Effector memory CD8-positive, alpha-beta T cell (primary cell): Measurements from ENCODE around the gene OSBPL9.
"Not testable (repeated sequence)": the region's sequence is repeated elsewhere in the genome, so short reads cannot be mapped to it uniquely, and the experiment has no call there.

Experiments
- ATAC-seq: fragments of 150-1000 bp; cut with Tn5 transposase; replicated peaks from 2 replicates; pipeline ENCODE4 v1.10.0; 2021; ENCODE audit warnings: mild to moderate bottlenecking, moderate library complexity
- DNase-seq, 3 experiments: peaks; one replicate each; pipeline ENCODE4 v3.0.0; 2021
- H3K27ac Mint-ChIP-seq, 2 donors: one replicate each; pipeline ENCODE4 v1.8.0; 2022; ENCODE audit warnings: mild to moderate bottlenecking in 2 of 2, mixed read lengths in 2 of 2, moderate library complexity in 2 of 2
- H3K27me3 Mint-ChIP-seq, 2 donors: one replicate each; pipeline ENCODE4 v1.8.0; 2022; ENCODE audit warnings: mixed read lengths in 2 of 2
- H3K36me3 Mint-ChIP-seq: one replicate; pipeline ENCODE4 v1.8.0; 2022; ENCODE audit warnings: mild to moderate bottlenecking, moderate library complexity, mixed read lengths; ENCODE audit not compliant: insufficient read depth
- H3K4me1 Mint-ChIP-seq, 2 donors: one replicate each; pipeline ENCODE4 v1.8.0; 2022; ENCODE audit warnings: low read depth in 2 of 2, mixed read lengths in 2 of 2
- H3K4me3 Mint-ChIP-seq, 2 donors: one replicate each; pipeline ENCODE4 v1.8.0; 2022; ENCODE audit warnings: mild to moderate bottlenecking in 2 of 2, mixed read lengths in 2 of 2, moderate library complexity in 2 of 2
- H3K9me3 Mint-ChIP-seq, 2 donors: one replicate each; pipeline ENCODE4 v1.8.0; 2022; ENCODE audit warnings: mixed read lengths in 2 of 2

The OSBPL9 gene

DNA sequence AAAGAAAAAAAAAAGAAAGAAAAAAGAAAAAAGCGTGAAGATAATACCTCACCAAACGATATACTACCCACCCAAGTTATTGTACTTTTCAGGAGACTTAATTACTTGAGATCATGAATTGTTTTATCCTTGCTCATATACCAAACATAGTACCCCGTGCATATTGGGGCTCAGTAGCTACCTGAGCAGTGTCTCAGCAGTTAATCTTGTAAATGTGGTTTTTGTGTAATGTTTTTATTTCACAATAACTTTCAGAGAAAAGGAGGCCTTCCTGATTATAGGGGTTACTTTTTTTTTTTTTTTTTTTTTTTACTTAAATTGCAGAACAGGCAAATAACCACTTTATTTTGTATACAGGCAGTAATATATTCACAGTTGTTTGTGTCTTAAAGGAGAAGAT is 80.3 kb downstream of the OSBPL9 start:
- H3K4me3 Mint-ChIP-seq, result no peak overlapping the region
- H3K4me1 Mint-ChIP-seq, result peaks cover 2 to 24% of the 10 kb centered on the region in 2 donors
- no peak overlapping the region for H3K27ac Mint-ChIP-seq
- H3K36me3 Mint-ChIP-seq, result no peaks in the 10 kb centered on the region
- DNase-seq (no peak), ATAC-seq (no peak)
- no peaks in the 10 kb centered on the region for H3K27me3 Mint-ChIP-seq
- H3K9me3 Mint-ChIP-seq, result no peaks in the 10 kb centered on the region

DNA sequence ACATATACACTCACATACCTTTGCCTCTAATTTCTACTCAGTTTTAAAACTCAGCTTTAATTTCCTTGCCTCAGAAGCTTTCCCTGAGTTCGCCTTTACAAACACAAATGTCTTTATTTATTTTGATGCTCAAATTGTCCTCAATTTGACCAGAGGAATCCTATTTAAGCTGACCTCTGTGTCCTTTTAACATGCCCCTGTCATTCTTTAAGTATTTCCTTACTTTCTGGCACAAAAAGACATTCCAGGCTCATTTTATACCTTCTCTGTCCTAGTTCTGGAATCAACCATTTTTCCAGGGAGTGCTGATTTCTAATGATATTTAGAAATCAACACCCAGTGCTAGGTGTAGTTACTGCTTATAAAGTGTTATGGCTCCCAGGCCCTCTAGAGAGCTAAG is 82.5 kb downstream of the OSBPL9 start:
- Mint-ChIP-seq H3K27me3 (no peaks in the 10 kb centered on the region), H3K36me3 (no peaks in the 10 kb centered on the region), H3K4me3 (no peak overlapping the region), H3K27ac (peak overlapping the region in 1 of 2 donors; percentile 26), H3K4me1 (peaks cover 2 to 34% of the 10 kb centered on the region in 2 donors), H3K9me3 (no peaks in the 10 kb centered on the region)
- DNase-seq (no peak), ATAC-seq (no peak)

DNA sequence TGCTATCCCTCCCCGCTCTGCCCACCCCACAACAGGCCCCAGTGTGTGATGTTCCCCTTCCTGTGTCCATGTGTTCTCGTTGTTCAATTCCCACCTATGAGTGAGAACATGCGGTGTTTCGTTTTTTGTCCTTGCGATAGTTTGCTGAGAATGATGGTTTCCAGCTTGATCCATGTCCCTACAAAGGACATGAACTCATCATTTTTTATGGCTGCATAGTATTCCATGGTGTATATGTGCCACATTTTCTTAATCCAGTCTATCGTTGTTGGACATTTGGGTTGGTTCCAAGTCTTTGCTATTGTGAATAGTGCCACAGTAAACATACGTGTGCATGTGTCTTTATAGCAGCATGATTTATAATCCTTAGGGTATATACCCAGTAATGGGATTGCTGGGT is 84.9 kb downstream of the OSBPL9 start:
- H3K27me3 Mint-ChIP-seq, H3K27ac Mint-ChIP-seq, H3K4me3 Mint-ChIP-seq, H3K36me3 Mint-ChIP-seq, ATAC-seq, H3K9me3 Mint-ChIP-seq, DNase-seq: not testable (repeated sequence)
- H3K4me1 Mint-ChIP-seq, result peaks cover 2 to 33% of the 10 kb centered on the region in 2 donors

DNA sequence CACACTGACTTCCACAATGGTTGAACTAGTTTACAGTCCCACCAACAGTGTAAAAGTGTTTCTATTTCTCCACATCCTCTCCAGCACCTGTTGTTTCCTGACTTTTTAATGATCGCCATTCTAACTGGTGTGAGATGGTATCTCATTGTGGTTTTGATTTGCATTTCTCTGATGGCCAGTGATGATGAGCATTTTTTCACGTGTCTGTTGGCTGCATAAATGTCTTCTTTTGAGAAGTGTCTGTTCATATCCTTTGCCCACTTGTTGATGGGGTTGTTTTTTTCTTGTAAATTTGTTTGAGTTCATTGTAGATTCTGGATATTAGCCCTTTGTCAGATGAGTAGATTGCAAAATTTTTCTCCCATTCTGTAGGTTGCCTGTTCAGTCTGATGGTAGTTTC is 85.3 kb downstream of the OSBPL9 start:
- H3K4me3 Mint-ChIP-seq, ATAC-seq, H3K9me3 Mint-ChIP-seq, DNase-seq, H3K27ac Mint-ChIP-seq, H3K27me3 Mint-ChIP-seq, H3K36me3 Mint-ChIP-seq: not testable (repeated sequence)
- peaks cover 5 to 34% of the 10 kb centered on the region in 2 donors for H3K4me1 Mint-ChIP-seq

DNA sequence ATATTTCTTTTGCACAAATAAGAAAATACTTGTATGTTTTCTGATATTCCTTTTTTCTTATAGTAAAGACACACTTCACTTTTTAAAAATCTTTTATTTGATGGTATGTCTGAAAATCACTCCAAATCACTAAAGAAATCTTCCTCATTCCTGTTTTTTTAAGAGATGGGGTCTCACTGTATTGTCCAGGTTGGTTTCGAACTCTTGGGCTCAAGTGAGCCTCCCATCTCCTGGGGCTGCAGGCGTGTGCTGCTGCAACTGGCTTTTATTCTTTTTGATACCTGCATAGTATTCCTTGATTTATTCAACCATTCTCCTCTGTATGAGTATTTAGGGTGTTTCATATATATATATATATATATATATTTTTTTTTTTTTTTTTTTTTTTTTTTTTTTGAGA is 88.1 kb downstream of the OSBPL9 start:
- DNase-seq (no peak), ATAC-seq (no peak)
- Mint-ChIP-seq H3K27ac (no peak overlapping the region), H3K9me3 (no peaks in the 10 kb centered on the region), H3K27me3 (no peaks in the 10 kb centered on the region), H3K4me1 (peaks cover 5 to 26% of the 10 kb centered on the region in 2 donors), H3K36me3 (no peaks in the 10 kb centered on the region), H3K4me3 (no peak overlapping the region)

DNA sequence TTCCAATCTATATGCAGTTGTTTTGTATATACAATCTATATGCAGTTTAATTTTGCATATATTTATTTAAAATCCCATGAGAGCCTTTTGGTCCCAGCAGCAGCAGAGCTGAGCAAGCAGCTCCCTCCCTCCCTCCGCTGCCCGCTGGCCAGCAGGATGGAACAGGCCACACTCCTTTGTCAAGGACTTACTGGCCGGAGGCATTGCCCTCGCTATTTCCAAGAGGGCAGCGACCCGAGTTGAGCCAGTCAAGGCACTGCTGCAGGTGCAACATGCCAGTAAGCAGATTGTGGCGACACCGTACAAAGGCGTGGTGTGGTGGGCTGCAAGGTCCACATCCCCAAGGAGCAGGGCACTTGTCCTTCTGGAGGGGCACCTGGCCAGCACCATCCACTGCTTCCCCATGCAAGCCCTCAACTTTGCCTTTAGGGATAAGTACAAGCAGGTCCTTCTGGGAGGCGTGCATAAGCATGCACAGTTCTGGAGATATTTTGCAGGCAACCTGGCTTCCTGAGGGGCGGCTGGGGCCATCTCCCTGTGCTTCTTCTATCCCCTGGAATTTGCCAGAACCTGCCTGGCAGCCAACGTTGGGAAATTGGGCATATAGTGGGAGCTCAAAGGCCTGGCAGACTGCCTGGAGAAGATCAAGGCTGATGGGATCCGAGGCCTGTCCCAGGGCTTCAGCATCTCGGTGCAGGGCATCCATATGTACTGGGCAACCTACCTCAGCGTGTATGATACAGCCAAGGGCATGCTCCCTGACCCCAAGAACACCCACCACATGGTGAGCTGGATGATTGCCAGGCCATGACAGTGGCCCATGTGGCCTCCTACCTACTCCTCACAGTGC is 92.2 kb downstream of the OSBPL9 start:
- ATAC-seq (no peak), DNase-seq (no peak)
- Mint-ChIP-seq H3K9me3 (no peaks in the 10 kb centered on the region), H3K27me3 (no peaks in the 10 kb centered on the region), H3K36me3 (no peaks in the 10 kb centered on the region), H3K27ac (no peak overlapping the region), H3K4me1 (peaks cover 5 to 15% of the 10 kb centered on the region in 2 donors), H3K4me3 (no peak overlapping the region)

DNA sequence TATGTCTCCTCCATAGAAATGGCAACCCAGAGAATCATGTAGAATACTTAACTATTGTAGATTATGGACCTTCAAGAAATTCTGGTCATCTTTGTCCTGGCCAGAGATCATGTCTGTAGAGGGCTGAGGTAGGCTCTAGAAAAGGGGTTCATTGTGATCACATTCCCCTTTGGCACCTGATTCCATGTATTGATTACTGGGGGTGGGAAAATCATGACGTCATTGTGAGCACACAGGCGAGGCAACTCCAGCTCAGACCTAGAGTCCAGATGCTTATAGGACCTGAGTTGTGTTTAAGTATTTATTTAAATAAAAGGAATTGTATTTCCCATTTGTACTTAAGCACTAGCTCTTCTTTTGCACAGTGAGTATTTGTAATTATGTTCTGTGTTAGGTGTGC is 93.1 kb downstream of the OSBPL9 start:
- DNase-seq (no peak), ATAC-seq (no peak)
- Mint-ChIP-seq H3K9me3 (no peaks in the 10 kb centered on the region), H3K27ac (no peak overlapping the region), H3K27me3 (no peaks in the 10 kb centered on the region), H3K4me1 (peaks cover 6 to 12% of the 10 kb centered on the region in 2 donors), H3K4me3 (no peak overlapping the region), H3K36me3 (peaks cover 3% of the 10 kb centered on the region)

DNA sequence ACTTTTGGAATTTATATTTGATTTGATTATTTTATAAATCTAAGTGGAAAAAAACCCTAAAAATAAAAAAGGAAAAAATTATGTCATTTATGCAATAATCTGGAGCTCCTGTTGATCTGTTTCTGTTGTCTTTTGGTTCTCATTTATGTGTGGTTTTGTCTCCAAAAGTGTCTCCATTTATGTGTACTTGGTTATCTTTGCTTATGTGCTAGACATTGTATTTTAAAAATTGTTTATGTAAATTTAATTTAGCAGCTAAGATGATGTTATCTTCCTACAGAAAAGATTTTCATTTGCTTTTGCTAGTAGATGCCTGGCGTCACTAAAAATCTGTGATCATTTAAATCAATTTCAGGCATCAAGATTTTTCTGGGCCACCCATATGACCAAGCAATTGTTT is 95.7 kb downstream of the OSBPL9 start:
- H3K4me3 Mint-ChIP-seq, result no peak overlapping the region
- ATAC-seq, result no peak
- peaks cover 3% of the 10 kb centered on the region for H3K36me3 Mint-ChIP-seq
- H3K27me3 Mint-ChIP-seq, result no peaks in the 10 kb centered on the region
- no peak overlapping the region for H3K27ac Mint-ChIP-seq
- no peak for DNase-seq
- peaks cover 1 to 4% of the 10 kb centered on the region in 2 donors for H3K4me1 Mint-ChIP-seq
- H3K9me3 Mint-ChIP-seq, result no peaks in the 10 kb centered on the region

DNA sequence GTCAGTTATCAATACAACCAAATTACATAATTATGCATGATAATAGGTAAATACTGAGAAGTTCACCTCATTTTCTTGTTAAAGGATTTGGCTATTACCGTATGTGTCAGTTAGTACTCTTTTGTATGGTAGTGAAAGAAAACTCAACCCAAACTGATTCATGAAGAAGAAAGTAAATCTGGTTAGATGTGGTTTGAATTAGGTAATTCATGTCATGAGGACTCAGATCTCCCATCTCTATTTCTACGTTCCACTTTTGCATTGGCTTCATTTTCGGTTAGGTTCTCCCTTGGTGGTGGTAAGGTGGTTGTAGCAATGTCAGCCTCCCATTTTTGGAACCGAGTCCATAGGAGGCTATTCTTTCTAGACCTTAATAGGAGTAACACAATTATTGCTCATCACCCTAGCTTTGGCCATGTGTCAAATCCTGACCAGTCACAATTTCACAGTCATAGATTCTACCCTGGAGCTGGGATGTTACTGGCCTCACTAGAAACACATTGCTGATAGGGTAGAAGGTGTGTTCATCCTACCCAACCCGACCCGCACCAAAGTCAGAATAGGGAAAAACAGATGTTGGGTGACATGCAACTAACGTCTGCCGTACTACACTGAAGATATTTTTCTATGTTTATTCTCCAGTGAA is 97.6 kb downstream of the OSBPL9 start:
- Mint-ChIP-seq H3K4me3 (no peak overlapping the region), H3K9me3 (no peaks in the 10 kb centered on the region), H3K27ac (no peak overlapping the region), H3K36me3 (peaks cover 3% of the 10 kb centered on the region), H3K27me3 (no peaks in the 10 kb centered on the region), H3K4me1 (peaks cover 13 to 15% of the 10 kb centered on the region in 2 donors)
- DNase-seq, result no peak
- ATAC-seq, result no peak

DNA sequence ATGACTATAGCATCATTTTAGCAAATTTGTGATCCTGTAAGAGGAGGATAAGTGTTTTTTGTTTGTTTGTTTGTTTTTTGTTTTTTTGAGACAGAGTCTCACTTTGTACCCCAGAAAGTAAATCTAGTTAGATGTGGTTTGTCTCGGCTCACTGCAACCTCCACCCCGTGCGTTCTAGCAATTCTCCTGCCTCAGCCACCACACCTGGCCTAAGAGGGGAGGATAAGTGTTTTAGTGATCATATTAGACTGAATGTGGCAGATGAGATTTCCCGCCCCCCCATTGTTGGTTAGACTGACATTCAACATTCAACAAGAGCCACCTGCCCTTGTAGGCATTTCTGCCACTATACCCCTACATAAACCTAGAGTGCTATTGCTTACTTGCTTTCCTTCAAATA is 98.5 kb downstream of the OSBPL9 start:
- H3K27ac Mint-ChIP-seq, result peak overlapping the region; percentile 7 to 8
- no peak for ATAC-seq
- H3K4me1 Mint-ChIP-seq, result peaks cover 10 to 15% of the 10 kb centered on the region in 2 donors
- no peak for DNase-seq
- H3K4me3 Mint-ChIP-seq, result no peak overlapping the region
- no peaks in the 10 kb centered on the region for H3K9me3 Mint-ChIP-seq
- no peaks in the 10 kb centered on the region for H3K27me3 Mint-ChIP-seq
- H3K36me3 Mint-ChIP-seq, result peaks cover 3% of the 10 kb centered on the region

DNA sequence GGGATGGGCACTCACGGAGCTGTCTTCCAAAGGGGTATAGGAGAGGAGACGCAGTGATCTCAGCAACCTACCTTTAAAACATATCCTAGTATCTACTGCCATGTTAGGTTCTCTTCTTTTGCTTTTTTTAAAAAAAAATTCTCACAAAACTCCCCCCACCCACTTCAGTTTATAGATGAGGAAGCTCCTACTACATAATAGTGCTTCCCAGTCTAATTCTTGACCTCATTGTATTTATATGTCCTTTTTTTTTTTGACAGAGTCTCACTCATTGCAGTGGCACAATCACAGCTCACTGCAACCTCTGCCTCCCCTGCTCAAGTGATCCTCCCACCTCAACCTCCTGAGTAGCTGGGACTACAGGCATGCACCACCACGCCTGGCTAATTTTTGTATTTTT is 99.9 kb downstream of the OSBPL9 start:
- ATAC-seq (no peak), DNase-seq (no peak)
- H3K27ac Mint-ChIP-seq, result no peak overlapping the region
- no peaks in the 10 kb centered on the region for H3K9me3 Mint-ChIP-seq
- H3K4me3 Mint-ChIP-seq, result no peak overlapping the region
- no peaks in the 10 kb centered on the region for H3K27me3 Mint-ChIP-seq
- peaks cover 10 to 15% of the 10 kb centered on the region in 2 donors for H3K4me1 Mint-ChIP-seq
- peaks cover 3% of the 10 kb centered on the region for H3K36me3 Mint-ChIP-seq

DNA sequence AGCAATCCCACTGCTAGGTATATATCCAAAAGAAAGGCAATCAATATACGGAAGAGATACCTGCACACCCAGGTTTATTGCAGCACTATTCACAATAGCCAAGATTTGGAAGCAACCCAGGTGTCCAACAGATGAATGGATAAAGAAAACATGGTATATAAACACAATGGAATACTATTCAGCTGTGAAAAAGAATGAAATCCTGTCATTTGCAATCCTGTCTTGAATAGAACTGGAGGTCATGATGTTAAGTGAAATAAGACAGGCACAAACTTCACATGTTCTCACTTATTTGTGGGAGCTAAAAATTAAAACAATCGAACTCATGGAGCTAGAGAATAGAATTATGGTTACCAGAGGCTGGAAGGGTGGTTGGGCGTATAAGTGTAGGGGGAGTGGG is 101.0 kb downstream of the OSBPL9 start:
- no peak overlapping the region for H3K4me3 Mint-ChIP-seq
- no peak for ATAC-seq
- no peaks in the 10 kb centered on the region for H3K9me3 Mint-ChIP-seq
- H3K27me3 Mint-ChIP-seq, result no peaks in the 10 kb centered on the region
- peaks cover 10 to 15% of the 10 kb centered on the region in 2 donors for H3K4me1 Mint-ChIP-seq
- no peak overlapping the region for H3K27ac Mint-ChIP-seq
- DNase-seq, result no peak
- H3K36me3 Mint-ChIP-seq, result peaks cover 3% of the 10 kb centered on the region

DNA sequence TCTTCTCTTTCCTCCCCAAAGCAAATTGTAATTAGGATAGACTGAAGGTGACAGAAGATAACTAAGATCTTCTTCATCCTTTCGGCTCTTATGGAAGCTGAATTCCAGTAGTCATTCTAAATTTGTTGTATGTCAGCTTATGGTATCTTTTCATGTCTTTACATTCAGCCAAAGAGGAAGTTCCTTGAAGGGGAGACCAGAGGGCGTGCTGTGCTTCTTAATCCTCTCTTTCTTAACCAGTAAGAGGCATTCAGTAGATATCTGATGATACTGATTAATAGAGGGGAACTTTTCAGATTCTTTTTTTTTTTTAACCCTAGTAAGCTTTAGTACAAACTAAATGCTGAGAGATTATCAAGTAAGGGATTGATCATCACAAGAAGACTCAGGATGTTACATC is 102.3 kb downstream of the OSBPL9 start:
- Mint-ChIP-seq H3K27ac (peak overlapping the region; percentile 3 to 39), H3K9me3 (no peaks in the 10 kb centered on the region), H3K36me3 (peaks cover 3% of the 10 kb centered on the region), H3K4me1 (peaks cover 10 to 15% of the 10 kb centered on the region in 2 donors), H3K27me3 (no peaks in the 10 kb centered on the region), H3K4me3 (peak overlapping the region in 1 of 2 donors; percentile 17)
- ATAC-seq (no peak), DNase-seq (no peak)

DNA sequence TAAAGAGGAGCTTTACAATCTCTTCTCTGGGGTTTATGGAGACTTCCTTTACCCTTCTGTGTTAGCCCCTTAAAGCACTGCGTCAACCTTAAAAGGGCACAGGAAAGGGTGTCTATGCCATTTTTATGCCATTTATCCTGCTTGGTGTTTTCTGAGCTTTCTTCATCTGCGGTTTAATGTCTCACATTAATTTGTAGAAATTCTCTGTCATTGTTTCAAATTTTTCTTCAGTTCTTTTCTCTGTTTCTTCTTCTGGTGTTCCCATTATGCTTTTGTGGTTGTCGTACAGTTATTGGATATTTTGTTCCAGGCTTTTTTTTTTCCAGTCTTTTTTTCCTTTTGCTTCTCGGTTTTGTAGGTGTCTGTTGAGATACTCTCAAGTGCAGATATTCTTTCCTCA is 107.9 kb downstream of the OSBPL9 start:
- Mint-ChIP-seq H3K27me3 (no peaks in the 10 kb centered on the region), H3K36me3 (peaks cover 6% of the 10 kb centered on the region), H3K9me3 (no peaks in the 10 kb centered on the region), H3K4me3 (no peak overlapping the region), H3K4me1 (peaks cover 11 to 17% of the 10 kb centered on the region in 2 donors), H3K27ac (no peak overlapping the region)
- DNase-seq (no peak), ATAC-seq (no peak)
